Measurements from ENCODE around the gene GHRL.
A peak's percentile ranks its signal among the peaks of the same experiment; 100 is the strongest.

GHRL gene

GRCh38 chr3:10248184-10248983, 44.4 kb downstream of the GHRL start, which contains the start of gene TATDN2:
Gene TATDN2 (plus strand): TSS chr3:10248459. CDS start chr3:10249201, 742 bp downstream.
- peak; percentile 88 for DNase-seq (ENCODE audit: low read depth in 1 of 2, low spot score in 1 of 2)

GRCh38 chr3:10247679-10248183, 45.0 kb downstream of the GHRL start:
- no peak for DNase-seq (ENCODE audit: low read depth in 1 of 2, low spot score in 1 of 2)

- no peak for DNase-seq (ENCODE audit: low read depth in 1 of 2, low spot score in 1 of 2)
Measured at GRCh38 chr3:10245081-10245712, 47.5 kb downstream of the GHRL start.

- DNase-seq (ENCODE audit: low read depth in 1 of 2, low spot score in 1 of 2): no peak
Measured at GRCh38 chr3:10244009-10244408, 48.7 kb downstream of the GHRL start.

GRCh38 chr3:10242182-10243065, 50.3 kb downstream of the GHRL start:
- peak; percentile 43 to 62 for DNase-seq (ENCODE audit: low read depth in 1 of 2, low spot score in 1 of 2)

- no peak for DNase-seq (ENCODE audit: low read depth in 1 of 2, low spot score in 1 of 2)
Measured at GRCh38 chr3:10240799-10241198, 51.9 kb downstream of the GHRL start.

- DNase-seq (ENCODE audit: low read depth in 1 of 2, low spot score in 1 of 2): no peak
Measured at GRCh38 chr3:10238345-10239183, 54.2 kb downstream of the GHRL start.

Data from stimulated activated CD4-positive, alpha-beta T cell treated with anti-CD3 and anti-CD28 coated beads, Interleukin-15, amount 100 ng/mL, for 1 hour (primary cell).